Measurements from ENCODE around the gene SCART1.

The SCART1 gene

DNA sequence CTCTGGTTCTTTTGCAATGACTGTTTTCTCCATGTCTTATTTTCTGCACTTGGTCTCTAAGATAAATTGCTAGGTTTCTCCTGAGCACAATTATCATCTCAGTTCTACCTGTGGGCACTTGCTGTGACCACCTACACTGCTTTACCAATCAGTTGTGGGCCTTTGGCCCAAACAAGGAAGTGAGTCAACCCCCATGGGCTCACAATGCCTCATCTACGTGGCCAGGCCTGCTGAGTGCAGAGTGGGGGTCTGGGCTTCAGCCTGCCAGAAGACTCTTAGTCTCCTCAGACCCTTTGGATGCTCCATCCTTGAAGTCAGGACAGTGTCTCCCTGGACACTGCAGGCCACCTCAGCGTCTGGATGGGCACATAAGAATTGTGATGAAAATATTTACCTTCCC lies 20.3 kb downstream of the SCART1 start:
- TF ChIP-seq GATA2 (IDR thresholded peaks at IDR 0.05; ENCODE audit: low read depth, low read length) (no peak), GATA3 (IDR thresholded peaks at IDR 0.05; ENCODE audit: low read depth, low read length) (no peak)

DNA sequence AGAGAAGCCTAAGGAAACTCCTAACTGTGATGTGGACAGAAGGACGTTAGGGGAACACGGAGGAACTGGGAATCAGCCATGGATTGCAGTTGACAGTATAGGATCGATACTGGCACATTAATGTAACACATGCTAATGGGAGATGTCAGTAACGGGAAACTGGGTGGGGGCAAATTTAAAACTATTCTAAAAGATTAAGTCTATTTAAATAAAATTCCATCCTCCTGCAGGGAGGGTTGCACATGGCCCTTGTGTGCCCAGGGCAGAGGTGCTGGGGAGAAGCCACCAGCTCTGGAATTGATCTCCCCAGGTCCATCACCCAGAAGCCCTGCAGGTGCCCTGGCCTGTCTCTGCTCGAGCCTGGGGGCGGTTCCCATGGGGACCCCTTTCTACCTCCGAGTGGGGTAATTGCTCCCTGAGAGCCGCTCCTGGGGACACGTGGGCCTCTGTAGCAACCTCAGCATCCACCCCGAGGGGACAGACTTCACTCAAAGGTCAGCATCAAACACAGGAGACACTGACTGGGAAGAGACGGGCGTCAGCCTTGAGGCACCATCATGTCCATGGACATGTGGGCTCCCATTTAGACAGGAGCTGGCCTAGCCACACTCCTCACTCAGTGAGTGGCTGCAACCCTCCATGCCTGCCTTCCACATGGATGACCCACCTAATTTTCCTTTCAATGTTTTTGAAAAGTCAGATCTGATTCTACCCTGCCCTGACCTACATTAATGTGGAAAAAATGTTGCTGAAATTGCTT lies 21.1 kb downstream of the SCART1 start:
- no peak for TF ChIP-seq GATA2 (IDR thresholded peaks at IDR 0.05; ENCODE audit: low read depth, low read length)
- no peak for TF ChIP-seq GATA3 (IDR thresholded peaks at IDR 0.05; ENCODE audit: low read depth, low read length)

DNA sequence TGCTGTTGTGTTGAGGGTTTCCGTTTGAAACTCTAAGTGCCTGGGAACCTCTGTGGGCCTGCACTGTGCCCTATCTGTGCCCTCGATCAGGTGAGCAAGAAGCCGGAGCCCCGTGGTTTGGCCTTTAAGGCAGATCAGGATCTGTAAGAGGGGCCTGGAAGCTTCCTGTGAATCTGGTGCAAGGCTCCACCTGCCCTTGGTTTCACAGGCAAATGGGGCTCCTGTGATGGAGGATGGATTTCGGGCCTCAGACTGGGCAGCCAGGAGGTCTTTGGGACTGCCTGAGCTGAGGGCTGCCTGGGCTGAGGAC lies 21.6 kb downstream of the SCART1 start:
- TF ChIP-seq GATA3 (IDR thresholded peaks at IDR 0.05; ENCODE audit: low read depth, low read length): no peak
- no peak for TF ChIP-seq GATA2 (IDR thresholded peaks at IDR 0.05; ENCODE audit: low read depth, low read length)

DNA sequence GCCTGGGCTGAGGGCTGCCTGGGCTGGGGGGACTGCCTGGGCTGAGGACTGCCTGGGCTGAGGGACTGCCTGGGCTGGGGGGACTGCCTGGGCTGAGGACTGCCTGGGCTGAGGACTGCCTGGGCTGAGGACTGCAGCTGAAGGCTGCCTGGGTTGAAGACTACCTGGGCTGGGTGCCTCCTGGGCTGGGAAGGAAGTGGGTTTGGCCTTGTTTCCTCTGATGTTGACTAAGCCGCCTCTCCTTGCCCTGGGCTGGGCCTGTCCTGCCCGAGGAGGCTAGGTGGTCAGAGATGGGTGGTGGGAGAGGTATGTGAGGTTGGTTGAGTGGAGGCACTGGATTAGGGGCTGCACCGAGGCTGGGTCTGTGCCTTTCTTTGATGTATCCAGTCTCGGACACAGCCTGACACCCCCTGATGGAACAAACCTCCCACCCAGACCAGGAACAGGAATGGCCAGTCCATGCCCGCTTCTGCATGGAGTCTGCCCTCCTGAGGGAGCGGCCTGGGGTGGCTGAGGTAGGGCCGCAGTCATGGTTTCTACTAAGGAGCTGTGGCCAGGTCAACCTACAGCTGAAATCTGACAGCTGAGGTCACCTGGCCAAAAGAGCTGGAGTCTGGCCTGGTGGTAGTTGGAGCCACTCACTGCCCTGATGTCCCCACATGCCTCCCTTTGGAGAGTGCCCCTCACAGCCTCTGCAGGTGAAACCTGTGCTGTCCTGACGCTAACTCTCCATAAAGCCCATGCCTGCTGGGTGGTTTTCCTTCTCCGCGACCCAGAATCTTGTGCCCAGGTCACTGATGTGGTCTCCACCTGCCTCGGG lies 22.3 kb downstream of the SCART1 start:
- TF ChIP-seq GATA2 (IDR thresholded peaks at IDR 0.05; ENCODE audit: low read depth, low read length): no peak

DNA sequence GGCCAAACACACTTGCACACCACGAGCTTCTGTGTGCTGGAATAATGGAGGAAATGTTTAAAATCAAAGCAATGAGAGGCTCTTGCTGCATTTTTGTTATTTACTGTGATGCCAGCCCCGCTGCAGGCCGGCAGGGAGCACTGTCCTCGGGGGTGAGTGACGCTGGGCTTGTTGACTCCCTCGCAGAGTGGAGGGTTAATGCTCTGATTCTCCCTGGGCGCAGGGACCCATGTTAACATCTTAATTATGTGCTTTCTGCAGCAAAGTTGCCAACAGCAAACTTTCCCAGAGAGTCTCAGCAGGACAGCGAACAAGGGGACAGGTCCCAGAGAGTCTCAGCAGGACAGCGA lies 22.9 kb downstream of the SCART1 start:
- TF ChIP-seq GATA3 (IDR thresholded peaks at IDR 0.05; ENCODE audit: low read depth, low read length) (no peak), GATA2 (IDR thresholded peaks at IDR 0.05; ENCODE audit: low read depth, low read length) (no peak)

DNA sequence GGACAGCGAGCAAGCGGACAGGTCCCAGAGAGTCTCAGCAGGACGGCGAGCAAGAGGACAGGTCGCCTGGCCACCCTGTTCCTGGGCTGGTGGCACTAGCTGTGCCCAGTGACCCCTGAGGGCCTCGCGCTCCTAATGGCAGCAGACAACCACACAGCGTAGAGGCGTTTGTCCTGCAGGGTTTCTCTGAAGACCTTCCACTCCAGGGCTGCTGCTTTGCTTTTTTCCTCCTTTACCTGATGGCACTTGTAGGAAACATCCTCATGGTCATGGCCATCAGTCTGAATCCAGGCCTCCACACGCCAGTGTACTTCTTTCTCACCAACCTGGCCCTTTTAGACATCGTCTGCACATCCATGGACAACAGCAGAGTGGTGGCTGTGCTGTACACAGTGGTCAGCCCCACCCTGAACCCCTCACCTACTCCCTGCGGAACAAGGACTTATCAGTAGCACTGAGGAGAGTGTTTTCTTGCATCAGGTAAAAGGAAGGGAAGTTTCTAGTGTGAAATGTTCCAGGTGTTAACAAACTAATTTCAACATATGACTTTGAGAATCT lies 27.4 kb downstream of the SCART1 start:
- no peak for TF ChIP-seq GATA2 (IDR thresholded peaks at IDR 0.05; ENCODE audit: low read depth, low read length)

DNA sequence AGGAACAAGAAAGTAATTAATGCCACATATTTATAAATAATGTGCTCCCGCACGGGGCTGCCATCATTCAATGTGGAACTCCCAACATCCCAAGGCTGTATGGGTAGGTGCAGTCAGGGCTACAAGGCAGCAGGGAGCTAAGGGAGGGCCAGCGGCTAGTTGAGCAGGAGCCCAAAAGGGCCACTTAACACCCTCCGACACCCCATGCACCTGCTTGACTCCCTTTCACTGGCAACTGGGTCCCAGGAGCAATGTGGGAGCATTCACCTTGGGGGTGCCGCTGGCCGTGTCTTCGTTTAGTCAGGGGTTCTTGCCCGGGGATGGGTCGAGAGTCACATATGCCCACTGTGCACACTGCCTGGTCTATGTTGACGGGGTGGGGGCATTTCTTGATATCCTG lies 27.9 kb downstream of the SCART1 start:
- TF ChIP-seq GATA3 (IDR thresholded peaks at IDR 0.05; ENCODE audit: low read depth, low read length) (no peak), GATA2 (IDR thresholded peaks at IDR 0.05; ENCODE audit: low read depth, low read length) (no peak)

DNA sequence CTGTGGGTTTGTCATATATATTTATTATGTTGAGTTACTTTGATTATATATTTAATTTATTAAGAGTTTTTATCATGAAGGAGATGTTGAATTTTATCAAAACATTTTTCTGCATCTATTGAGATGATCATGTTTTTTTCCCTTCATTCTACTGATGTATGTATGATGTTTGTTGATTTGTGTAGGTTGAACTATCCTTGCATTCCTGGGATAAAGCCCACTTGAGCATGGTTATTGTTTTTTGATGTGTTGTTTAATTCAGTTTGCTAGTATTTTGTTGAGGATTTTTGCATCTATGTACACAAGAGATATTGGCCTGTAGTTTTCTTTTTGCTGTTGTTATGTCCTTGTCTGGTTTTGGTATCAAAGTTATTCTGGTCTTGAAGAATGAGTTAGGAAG lies 31.1 kb downstream of the SCART1 start:
- no peak for TF ChIP-seq GATA2 (IDR thresholded peaks at IDR 0.05; ENCODE audit: low read depth, low read length)
- TF ChIP-seq GATA3 (IDR thresholded peaks at IDR 0.05; ENCODE audit: low read depth, low read length): no peak

DNA sequence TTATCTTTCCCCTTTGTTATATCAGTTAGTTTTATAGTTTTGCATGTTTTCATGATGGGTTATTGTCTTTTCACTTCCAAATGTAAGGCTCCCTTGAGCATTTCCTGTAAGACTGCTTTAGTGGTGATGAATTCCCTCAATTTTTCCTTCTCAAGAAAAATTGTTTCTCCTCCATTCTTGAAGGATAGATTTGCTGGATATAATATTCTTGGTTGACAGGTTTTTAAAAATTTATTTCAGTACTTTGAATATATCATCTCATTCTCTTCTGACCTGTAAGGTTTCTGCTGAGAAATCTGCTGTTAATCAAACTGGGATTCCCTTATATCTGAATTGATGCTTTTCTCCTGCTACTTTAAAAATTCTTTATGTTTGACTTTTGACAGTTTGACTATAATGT lies 33.3 kb downstream of the SCART1 start:
- TF ChIP-seq GATA3 (IDR thresholded peaks at IDR 0.05; ENCODE audit: low read depth, low read length): no peak
- no peak for TF ChIP-seq GATA2 (IDR thresholded peaks at IDR 0.05; ENCODE audit: low read depth, low read length)

DNA sequence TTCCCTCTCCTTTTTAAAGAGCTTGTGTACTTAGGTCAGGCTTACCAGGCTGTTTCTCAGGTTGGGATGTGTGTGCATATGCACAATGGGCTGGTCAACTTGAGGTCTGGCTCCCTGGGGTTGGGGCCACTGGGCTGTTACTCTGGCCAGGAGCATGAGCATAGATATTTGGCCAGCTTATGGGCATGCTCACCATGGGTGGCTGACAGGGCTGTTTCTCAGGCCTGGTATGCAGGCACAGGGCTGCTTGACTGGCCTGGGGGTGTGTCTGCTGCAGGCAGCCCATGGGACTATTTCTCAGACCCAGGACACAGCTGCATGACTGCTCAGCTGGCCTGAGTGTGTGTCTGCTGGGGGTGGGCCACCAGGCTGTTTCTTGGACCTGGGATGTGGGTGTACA lies 34.6 kb downstream of the SCART1 start:
- TF ChIP-seq GATA2 (IDR thresholded peaks at IDR 0.05; ENCODE audit: low read depth, low read length): no peak
- no peak for TF ChIP-seq GATA3 (IDR thresholded peaks at IDR 0.05; ENCODE audit: low read depth, low read length)

DNA sequence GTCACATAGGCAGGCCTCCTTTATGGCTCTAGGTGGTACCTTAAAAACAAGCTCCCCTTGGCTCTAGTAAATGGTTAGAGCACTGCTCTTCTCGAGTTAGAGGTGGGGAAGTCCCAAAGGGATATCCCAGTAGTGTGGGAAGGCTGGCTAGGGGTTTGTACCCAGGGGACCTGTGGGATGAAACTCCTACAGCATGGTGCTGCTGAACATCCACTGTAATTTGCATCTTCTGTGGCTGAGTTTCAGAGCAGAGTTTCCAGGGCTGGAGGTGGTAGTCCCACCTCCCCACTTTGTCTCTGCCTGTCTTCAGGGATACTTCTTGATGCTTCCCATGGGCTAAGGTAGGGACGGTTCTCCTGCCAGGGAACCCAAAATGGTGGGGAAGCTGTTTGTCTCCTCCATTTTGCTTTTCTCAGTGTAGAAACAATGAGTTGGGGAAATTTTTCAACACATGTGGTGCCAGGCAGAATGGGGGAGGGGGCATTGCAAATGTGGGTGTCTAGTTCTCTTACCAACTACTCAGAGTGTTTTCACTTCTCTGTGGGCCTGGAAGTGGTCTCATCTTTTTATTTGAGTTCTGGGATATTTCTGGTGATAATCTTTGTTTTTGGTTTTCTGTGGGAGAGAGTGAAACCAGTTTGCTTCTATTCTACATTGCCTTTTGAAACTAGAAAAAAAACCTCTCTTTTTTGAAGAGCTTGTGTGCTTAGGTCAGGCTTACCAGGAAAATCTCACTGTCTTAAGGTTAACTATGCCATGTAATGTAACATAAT lies 36.3 kb downstream of the SCART1 start:
- TF ChIP-seq GATA2 (IDR thresholded peaks at IDR 0.05; ENCODE audit: low read depth, low read length): no peak

DNA sequence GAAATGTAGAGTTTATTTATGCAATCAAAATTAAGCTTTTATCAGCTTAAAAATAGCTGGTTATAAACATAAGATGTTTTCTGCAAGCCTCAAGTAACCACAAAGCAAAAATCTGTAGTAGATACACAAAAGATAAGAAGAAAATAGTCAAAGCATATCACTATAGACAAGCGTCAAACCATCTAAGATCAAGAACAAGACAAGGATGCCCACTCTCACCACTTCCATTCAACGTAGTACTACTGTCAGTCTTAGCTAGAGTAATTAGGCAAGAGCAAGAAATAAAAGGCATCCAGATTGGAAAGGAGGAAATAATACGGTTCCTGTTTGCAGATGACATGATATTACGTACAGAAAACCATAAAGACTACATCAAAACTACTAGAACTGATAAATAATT lies 56.0 kb downstream of the SCART1 start:
- TF ChIP-seq GATA2 (IDR thresholded peaks at IDR 0.05; ENCODE audit: low read depth, low read length): no peak
- no peak for TF ChIP-seq GATA3 (IDR thresholded peaks at IDR 0.05; ENCODE audit: low read depth, low read length)

DNA sequence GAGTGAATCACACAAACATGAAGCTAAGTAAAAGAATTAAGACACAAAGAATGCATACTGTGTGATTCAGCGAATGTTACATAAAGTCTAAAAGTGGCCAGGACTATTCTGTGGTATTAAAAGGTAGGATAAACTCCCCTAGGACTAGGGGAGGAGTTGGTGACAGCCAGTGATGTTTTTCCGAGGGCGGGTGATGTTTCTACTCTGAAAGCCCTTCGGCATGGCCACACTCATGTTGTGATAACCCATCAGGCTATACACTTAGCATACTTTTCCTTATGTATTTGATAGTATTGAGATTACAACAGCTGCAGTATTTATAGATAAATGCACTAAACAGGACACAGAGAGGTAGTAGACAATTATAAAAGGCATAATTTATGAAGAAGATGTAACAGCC lies 57.7 kb downstream of the SCART1 start:
- no peak for TF ChIP-seq GATA3 (IDR thresholded peaks at IDR 0.05; ENCODE audit: low read depth, low read length)
- TF ChIP-seq GATA2 (IDR thresholded peaks at IDR 0.05; ENCODE audit: low read depth, low read length): no peak

DNA sequence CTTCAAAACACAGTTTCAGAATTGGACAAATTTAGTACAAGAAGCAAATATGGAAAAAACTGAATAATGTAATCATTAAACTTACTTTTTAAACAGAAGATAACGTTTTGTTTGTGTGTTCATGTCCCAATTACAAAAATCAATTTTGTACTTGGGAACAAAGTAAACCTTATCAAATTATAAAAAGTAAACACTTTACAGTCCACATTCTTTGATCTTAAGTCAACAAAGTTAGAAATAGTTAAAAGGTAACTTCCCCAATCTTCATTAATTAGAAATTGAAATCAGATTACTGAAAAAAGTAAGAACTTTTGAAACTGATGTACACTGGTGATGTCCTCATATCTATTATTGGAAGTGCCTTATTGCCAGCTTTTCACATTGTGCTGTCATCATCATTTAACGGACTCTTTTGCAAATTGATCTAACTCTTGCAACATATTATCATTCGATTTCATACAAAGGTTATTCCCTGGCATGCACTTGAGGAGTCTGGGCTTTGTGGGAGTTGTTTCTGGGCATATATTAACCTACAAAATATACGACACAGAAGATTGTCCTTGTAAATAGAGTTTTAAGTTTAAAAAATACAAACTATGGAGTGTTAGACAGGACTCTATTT lies 58.3 kb downstream of the SCART1 start:
- TF ChIP-seq GATA3 (IDR thresholded peaks at IDR 0.05; ENCODE audit: low read depth, low read length) (no peak), GATA2 (IDR thresholded peaks at IDR 0.05; ENCODE audit: low read depth, low read length) (no peak)

Measured in SH-SY5Y (cell line).